Neuronal stem cell (in vitro differentiated cells): Measurements from ENCODE around the gene SLC22A7.

ENCODE experiments used
- DNase-seq: peaks from one replicate; pipeline ENCODE4 v3.0.0-alpha.2; 2013; ENCODE audit warnings: low spot score
- H2AFZ ChIP-seq: one replicate; pipeline ENCODE4 v1.6.1; 2013; ENCODE audit warnings: mild to moderate bottlenecking, low read length, inconsistent platforms
- H2AK5ac ChIP-seq: 2 replicates; pipeline ENCODE4 v1.6.1; 2013; ENCODE audit warnings: low read depth, mild to moderate bottlenecking, inconsistent platforms, low read length, moderate library complexity, mixed read lengths
- H2BK120ac ChIP-seq: 2 replicates; pipeline ENCODE4 v1.6.1; 2013; ENCODE audit warnings: low read depth, mild to moderate bottlenecking, inconsistent platforms, low read length, moderate library complexity, mixed read lengths
- H2BK12ac ChIP-seq: one replicate; pipeline ENCODE4 v1.6.1; 2013; ENCODE audit warnings: low read length, inconsistent platforms
- H2BK15ac ChIP-seq: 2 replicates; pipeline ENCODE4 v1.6.1; 2013; ENCODE audit warnings: mild to moderate bottlenecking, low read length, inconsistent platforms, mixed read lengths
- H2BK5ac ChIP-seq: one replicate; pipeline ENCODE4 v1.6.1; 2013; ENCODE audit warnings: inconsistent platforms, mild to moderate bottlenecking, low read length, moderate library complexity
- H3K14ac ChIP-seq: one replicate; pipeline ENCODE4 v1.6.1; 2013; ENCODE audit warnings: low read length, inconsistent platforms
- H3K18ac ChIP-seq: 2 replicates; pipeline ENCODE4 v1.6.1; 2013; ENCODE audit warnings: low read length, inconsistent platforms
- H3K23ac ChIP-seq: 2 replicates; pipeline ENCODE4 v1.6.1; 2013; ENCODE audit warnings: low read depth, mild to moderate bottlenecking, mixed read lengths, low read length, inconsistent platforms; ENCODE audit not compliant: poor library complexity
- H3K27ac ChIP-seq: replicated peaks from 3 replicates; pipeline ENCODE4 v1.5.1; 2013; ENCODE audit warnings: low read length, inconsistent platforms
- H3K27me3 ChIP-seq, 3 experiments: 2 replicates each; pipeline ENCODE4 v1.6.1; 2013; ENCODE audit warnings: low read length in 3 of 3, mild to moderate bottlenecking in 2 of 3, inconsistent platforms in 1 of 3, low read depth in 1 of 3, mixed read lengths in 1 of 3, moderate library complexity in 1 of 3; ENCODE audit not compliant: control insufficient read depth in 3 of 3, insufficient read depth in 3 of 3
- H3K36me3 ChIP-seq, 2 donors: replicated peaks in 1 of 2; 2 replicates each; pipeline ENCODE4 v1.6.1; 2013; ENCODE audit warnings: low read length in 2 of 2; ENCODE audit not compliant: control insufficient read depth in 2 of 2, insufficient read depth in 2 of 2
- H3K4ac ChIP-seq: 2 replicates; pipeline ENCODE4 v1.6.1; 2013; ENCODE audit warnings: inconsistent platforms, mild to moderate bottlenecking, low read length, moderate library complexity
- H3K4me1 ChIP-seq, 2 donors: 1 replicate in 1 of 2; 2 replicates in 1 of 2; pipeline ENCODE4 v1.6.1; 2013; ENCODE audit warnings: low read length in 2 of 2, low read depth in 1 of 2; ENCODE audit not compliant: control insufficient read depth in 2 of 2, insufficient read depth in 1 of 2
- H3K4me2 ChIP-seq: one replicate; pipeline ENCODE4 v1.6.1; 2013; ENCODE audit warnings: mild to moderate bottlenecking, low read length, inconsistent platforms; ENCODE audit not compliant: insufficient read depth, poor library complexity, severe bottlenecking
- H3K4me3 ChIP-seq, 2 donors: 2 replicates each; pipeline ENCODE4 v1.5.1; 2013; ENCODE audit warnings: low read length in 2 of 2, mild to moderate bottlenecking in 2 of 2, inconsistent platforms in 1 of 2, moderate library complexity in 1 of 2
- H3K79me1 ChIP-seq: one replicate; pipeline ENCODE4 v1.6.1; 2013; ENCODE audit warnings: low read depth, mild to moderate bottlenecking, inconsistent platforms, low read length, moderate library complexity
- H3K9ac ChIP-seq: one replicate; pipeline ENCODE4 v1.6.1; 2013; ENCODE audit warnings: mild to moderate bottlenecking, low read depth, low read length, inconsistent platforms; ENCODE audit not compliant: poor library complexity
- H3K9me3 ChIP-seq, 2 donors: replicated peaks in 1 of 2; 2 replicates each; pipeline versions ENCODE3 to v1.6.1; 2013; ENCODE audit warnings: low read length in 2 of 2, mild to moderate bottlenecking in 2 of 2, inconsistent platforms in 1 of 2, low read depth in 1 of 2, mixed read lengths in 1 of 2, moderate library complexity in 1 of 2; ENCODE audit not compliant: control insufficient read depth in 2 of 2, insufficient read depth in 1 of 2
- H4K8ac ChIP-seq: one replicate; pipeline ENCODE4 v1.6.1; 2013; ENCODE audit warnings: low read depth, mild to moderate bottlenecking, inconsistent platforms, low read length, moderate library complexity
- H4K91ac ChIP-seq: one replicate; pipeline ENCODE4 v1.6.1; 2013; ENCODE audit warnings: low read length, low read depth, mild to moderate bottlenecking, inconsistent platforms; ENCODE audit not compliant: poor library complexity
- WGBS, 2 donors: extraction: QIAGEN DNeasy Blood & Tissue Kit; methylation state at CpG; one replicate each; pipeline ENCODE4 v1.1.7; 2013; ENCODE audit warnings: missing lambda C conversion rate in 2 of 2, mixed read lengths in 1 of 2; ENCODE audit not compliant: insufficient read length in 2 of 2, insufficient replicate concordance in 1 of 2; ENCODE audit errors: extremely low coverage in 2 of 2; 5-methylcytosine and 5-hydroxymethylcytosine counted together

Gene SLC22A7

DNA sequence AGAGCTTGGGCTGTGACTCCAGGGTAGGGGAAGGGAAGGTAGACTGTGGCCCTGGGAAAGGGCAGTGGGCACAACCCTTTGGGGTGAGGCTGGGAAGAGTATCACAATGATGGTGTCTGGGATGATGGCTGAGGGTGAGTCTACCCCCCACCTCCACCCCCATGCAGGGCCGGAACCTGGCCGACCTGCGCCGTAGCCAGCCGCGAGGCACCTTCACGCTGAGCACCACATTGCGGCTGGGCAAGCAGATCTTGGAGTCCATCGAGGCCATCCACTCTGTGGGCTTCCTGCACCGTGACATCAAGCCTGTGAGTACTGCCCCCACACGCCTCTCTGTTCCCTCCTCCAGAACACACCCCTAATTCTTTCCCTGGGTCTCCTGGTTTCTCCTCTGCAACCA is 44.7 kb upstream of the SLC22A7 start:
- H3K23ac ChIP-seq, result peak overlapping the region; percentile 11
- no peaks in the 10 kb centered on the region for H3K27me3 ChIP-seq
- no peak overlapping the region for H3K4ac ChIP-seq
- H4K8ac ChIP-seq, result no peak overlapping the region
- no CpG with 5 or more reads among the region's 11 CpGs for WGBS, 2 donors
- no peak overlapping the region for H2BK120ac ChIP-seq
- no peak overlapping the region for H3K27ac ChIP-seq
- no peak overlapping the region for H2AK5ac ChIP-seq
- H2BK15ac ChIP-seq, result no peak overlapping the region
- H2BK5ac ChIP-seq, result no peak overlapping the region
- no peaks in the 10 kb centered on the region for H3K9me3 ChIP-seq
- peaks cover 2 to 13% of the 10 kb centered on the region in 2 donors for H3K36me3 ChIP-seq
- no peaks in the 10 kb centered on the region for H3K79me1 ChIP-seq
- H3K18ac ChIP-seq, result no peak overlapping the region
- H3K14ac ChIP-seq, result no peak overlapping the region
- no peak overlapping the region for H3K4me2 ChIP-seq
- H4K91ac ChIP-seq, result no peak overlapping the region
- H2BK12ac ChIP-seq, result no peak overlapping the region
- H2AFZ ChIP-seq, result no peak overlapping the region
- peaks cover 2 to 11% of the 10 kb centered on the region in 2 donors for H3K4me1 ChIP-seq
- peak overlapping the region in 1 of 2 donors; percentile 7 for H3K4me3 ChIP-seq
- DNase-seq, result no peak
- no peak overlapping the region for H3K9ac ChIP-seq

DNA sequence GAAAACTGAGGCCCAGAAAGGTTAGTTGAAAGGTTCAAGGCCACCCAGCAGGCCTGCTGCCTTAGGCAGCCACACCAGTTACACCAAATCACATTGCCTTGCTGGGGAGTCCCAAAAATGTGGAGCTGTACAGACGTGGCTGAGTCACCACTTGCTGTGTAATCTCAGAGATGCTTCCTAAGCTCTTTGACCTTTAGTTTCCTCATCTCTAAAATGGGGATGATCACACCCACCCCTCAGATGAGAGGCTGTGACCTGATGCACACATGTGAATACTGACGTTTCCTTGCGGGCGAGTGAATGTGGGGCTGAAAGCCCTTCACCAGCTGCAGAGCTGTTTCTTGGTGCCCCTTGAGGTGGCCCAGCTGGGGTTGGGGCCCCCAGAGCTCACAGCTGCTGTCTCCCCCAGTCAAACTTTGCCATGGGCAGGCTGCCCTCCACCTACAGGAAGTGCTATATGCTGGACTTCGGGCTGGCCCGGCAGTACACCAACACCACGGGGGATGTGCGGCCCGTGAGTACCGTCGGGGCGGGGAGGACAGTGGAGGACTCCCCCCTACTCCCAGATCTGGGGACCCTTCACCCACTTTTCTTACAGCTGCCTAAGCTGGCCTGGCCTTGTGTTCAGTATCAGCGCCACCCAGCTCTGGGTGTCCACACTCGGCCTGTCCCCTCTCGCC is 43.8 kb upstream of the SLC22A7 start:
- no peak overlapping the region for H4K91ac ChIP-seq
- H3K4me2 ChIP-seq, result no peak overlapping the region
- no peak for DNase-seq
- no peak overlapping the region for H3K14ac ChIP-seq
- H2BK5ac ChIP-seq, result no peak overlapping the region
- H2BK120ac ChIP-seq, result no peak overlapping the region
- H4K8ac ChIP-seq, result no peak overlapping the region
- H2BK12ac ChIP-seq, result no peak overlapping the region
- peak overlapping the region; percentile 25 for H3K23ac ChIP-seq
- peaks cover 2 to 11% of the 10 kb centered on the region in 2 donors for H3K4me1 ChIP-seq
- peak overlapping the region; percentile 23 for H2AK5ac ChIP-seq
- no peak overlapping the region for H3K27ac ChIP-seq
- H2AFZ ChIP-seq, result no peak overlapping the region
- H3K36me3 ChIP-seq, result peaks cover 4 to 13% of the 10 kb centered on the region in 2 donors
- no peaks in the 10 kb centered on the region for H3K79me1 ChIP-seq
- no peak overlapping the region for H3K18ac ChIP-seq
- no CpG with 5 or more reads among the region's 15 CpGs for WGBS, 2 donors
- H3K27me3 ChIP-seq, result no peaks in the 10 kb centered on the region
- H3K9me3 ChIP-seq, result no peaks in the 10 kb centered on the region
- no peak overlapping the region for H3K9ac ChIP-seq
- H2BK15ac ChIP-seq, result no peak overlapping the region
- no peak overlapping the region for H3K4me3 ChIP-seq
- H3K4ac ChIP-seq, result no peak overlapping the region

DNA sequence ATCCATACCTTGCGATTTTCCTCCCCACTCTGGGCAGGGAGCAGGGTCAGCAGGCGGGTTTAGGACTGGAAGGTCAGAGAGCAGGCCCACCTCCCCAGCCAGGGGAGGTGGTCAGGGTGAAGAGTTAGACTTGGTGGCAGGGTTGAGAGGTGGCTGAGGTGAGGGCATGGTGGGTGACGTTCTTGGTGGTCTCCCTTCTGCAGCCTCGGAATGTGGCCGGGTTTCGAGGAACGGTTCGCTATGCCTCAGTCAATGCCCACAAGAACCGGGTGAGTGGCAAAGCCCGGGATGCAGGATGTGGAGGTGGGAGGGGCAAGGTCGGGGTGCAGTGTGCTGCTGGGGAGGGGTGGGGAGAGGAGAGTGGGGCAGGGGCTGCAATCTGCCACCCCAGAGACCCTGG is 43.2 kb upstream of the SLC22A7 start:
- WGBS, 2 donors, result no CpG with 5 or more reads among the region's 11 CpGs

DNA sequence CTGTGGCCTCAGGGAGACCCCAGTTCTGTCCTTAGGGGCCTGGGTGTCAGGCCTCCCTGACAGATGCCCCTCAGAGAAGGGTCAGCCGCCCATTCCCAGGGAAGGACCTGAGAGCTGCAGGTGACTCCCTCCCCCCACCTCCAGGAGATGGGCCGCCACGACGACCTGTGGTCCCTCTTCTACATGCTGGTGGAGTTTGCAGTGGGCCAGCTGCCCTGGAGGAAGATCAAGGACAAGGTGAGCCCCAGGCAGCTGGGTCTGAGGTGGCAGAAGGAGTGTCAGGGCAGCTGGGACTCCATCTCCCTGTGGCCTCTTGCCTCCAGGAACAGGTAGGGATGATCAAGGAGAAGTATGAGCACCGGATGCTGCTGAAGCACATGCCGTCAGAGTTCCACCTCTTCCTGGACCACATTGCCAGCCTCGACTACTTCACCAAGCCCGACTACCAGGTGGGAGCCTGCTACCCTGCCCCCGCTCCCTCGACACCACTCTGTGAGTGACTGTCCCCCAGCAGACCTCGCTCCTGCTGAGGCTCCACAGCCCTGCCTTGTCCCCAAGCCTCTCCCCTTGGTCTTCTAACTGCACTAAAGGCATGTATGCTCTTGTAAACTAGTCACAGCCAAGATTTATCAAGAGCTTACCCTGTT is 42.5 kb upstream of the SLC22A7 start:
- no CpG with 5 or more reads among the region's 11 CpGs for WGBS, 2 donors
- no peak for DNase-seq
- H2BK120ac ChIP-seq, result no peak overlapping the region

More for the DNA sequence above, 43.2 kb upstream of the SLC22A7 start:
- Histone ChIP-seq H4K91ac (no peak overlapping the region), H2AK5ac (peak overlapping the region; percentile 23), H3K4me1 (peaks cover 2 to 11% of the 10 kb centered on the region in 2 donors), H3K18ac (no peak overlapping the region), H4K8ac (no peak overlapping the region), H3K27me3 (no peaks in the 10 kb centered on the region), H3K9ac (no peak overlapping the region), H2AFZ (no peak overlapping the region), H3K79me1 (no peaks in the 10 kb centered on the region), H3K4me3 (no peak overlapping the region), H2BK15ac (no peak overlapping the region), H3K27ac (no peak overlapping the region), H3K23ac (peak overlapping the region; percentile 25), H3K14ac (no peak overlapping the region), H3K36me3 (peaks cover 4 to 13% of the 10 kb centered on the region in 2 donors), H3K4me2 (no peak overlapping the region), H2BK120ac (no peak overlapping the region), H2BK12ac (no peak overlapping the region), H3K9me3 (no peaks in the 10 kb centered on the region), H3K4ac (no peak overlapping the region), H2BK5ac (no peak overlapping the region)
- DNase-seq, result no peak

More for the DNA sequence above, 42.5 kb upstream of the SLC22A7 start:
- Histone ChIP-seq H3K4me3 (peak overlapping the region in 1 of 2 donors; percentile 18), H3K18ac (no peak overlapping the region), H3K9ac (peak overlapping the region; percentile 54), H3K79me1 (no peaks in the 10 kb centered on the region), H3K14ac (no peak overlapping the region), H4K8ac (no peak overlapping the region), H2BK5ac (no peak overlapping the region), H2AFZ (no peak overlapping the region), H2AK5ac (peak overlapping the region; percentile 11), H2BK15ac (no peak overlapping the region), H3K4ac (no peak overlapping the region), H3K9me3 (no peaks in the 10 kb centered on the region), H3K27me3 (no peaks in the 10 kb centered on the region), H3K36me3 (peaks cover 4 to 13% of the 10 kb centered on the region in 2 donors), H3K4me2 (no peak overlapping the region), H2BK12ac (no peak overlapping the region), H3K23ac (no peak overlapping the region), H3K4me1 (peaks cover 2 to 11% of the 10 kb centered on the region in 2 donors), H4K91ac (no peak overlapping the region), H3K27ac (no peak overlapping the region)
